Spleen (tissue), 11 donors: ENCODE measurements around the gene BRSK2. TPM values are rescaled to one million over a fixed set of nuclear protein-coding genes. Genes with fewer than 3 reads are reported as not detected.

ENCODE experiments used
- DNase-seq: peaks from one replicate; pipeline ENCODE4 v3.0.0-alpha.2; 2020
- H3K27ac ChIP-seq, 8 donors: fragments of 200-600 bp; sonication (generic) in 7 of 8; 1 replicate in 4 of 8; 2 replicates in 4 of 8; pipeline versions ENCODE4 v1.5.0 to v1.8.0; 2016 to 2021; ENCODE audit warnings: inconsistent platforms in 4 of 8, mild to moderate bottlenecking in 4 of 8, moderate library complexity in 1 of 8
- H3K27me3 ChIP-seq, 7 donors: fragments of 200-600 bp; sonication (generic) in 6 of 7; replicated peaks in 1 of 7; 1 replicate in 4 of 7; 2 replicates in 3 of 7; pipeline versions ENCODE4 v1.5.0 to v1.8.0; 2016 to 2021; ENCODE audit warnings: inconsistent platforms in 3 of 7, mild to moderate bottlenecking in 1 of 7
- H3K36me3 ChIP-seq, 6 donors: fragments of 200-600 bp; sonication (generic) in 5 of 6; 1 replicate in 4 of 6; 2 replicates in 2 of 6; pipeline versions ENCODE4 v1.5.0 to v1.8.0; 2016 to 2021; ENCODE audit warnings: inconsistent platforms in 2 of 6
- H3K4me1 ChIP-seq, 6 donors: fragments of 200-600 bp; sonication (generic) in 5 of 6; 1 replicate in 3 of 6; 2 replicates in 3 of 6; pipeline versions ENCODE4 v1.5.0 to v1.8.0; 2016 to 2021; ENCODE audit warnings: inconsistent platforms in 3 of 6
- H3K4me3 ChIP-seq, 8 donors: fragments of 200-600 bp; sonication (generic) in 7 of 8; 1 replicate in 4 of 8; 2 replicates in 4 of 8; pipeline versions ENCODE4 v1.5.0 to v1.8.0; 2016 to 2021; ENCODE audit warnings: inconsistent platforms in 4 of 8, mild to moderate bottlenecking in 4 of 8, moderate library complexity in 2 of 8
- H3K9me3 ChIP-seq, 8 donors: fragments of 200-600 bp; sonication (generic) in 7 of 8; 1 replicate in 4 of 8; 2 replicates in 4 of 8; pipeline versions ENCODE4 v1.5.0 to v1.8.0; 2016 to 2021; ENCODE audit warnings: inconsistent platforms in 4 of 8
- CTCF ChIP-seq, 11 experiments: fragments of 200-600 bp in 7 of 11; fragments of 450-650 bp in 4 of 11; sonication (generic) in 4 of 11; IDR thresholded peaks in 8 of 11; conservative IDR thresholded peaks in 3 of 11; 1 replicate in 7 of 11; 2 replicates in 4 of 11; pipeline versions ENCODE4 v1.4.0 to v1.8.0; 2016 to 2021; ENCODE audit warnings: antibody characterized with exemption in 11 of 11, inconsistent platforms in 4 of 11, mild to moderate bottlenecking in 1 of 11
- POLR2A ChIP-seq, 3 donors: fragments of 450-650 bp; IDR thresholded peaks; one replicate each; pipeline ENCODE4 v1.5.1; 2017; ENCODE audit warnings: antibody characterized with exemption in 3 of 3, mild to moderate bottlenecking in 1 of 3
- POLR2AphosphoS5 ChIP-seq, 3 donors: sonication (generic); formaldehyde crosslinking; IDR thresholded peaks; one replicate each; pipeline ENCODE4 v1.5.1; 2017; ENCODE audit warnings: antibody characterized with exemption in 3 of 3
- WGBS, 5 donors: extraction: QIAGEN DNeasy Blood & Tissue Kit in 3 of 5; methylation state at CpG; one replicate each; pipeline versions ENCODE4 v1.1.5 to v1.1.7; 2013 to 2018; 5-methylcytosine and 5-hydroxymethylcytosine counted together
- intact Hi-C: fragments of 100-400 bp; cut with DNase I; formaldehyde crosslinking; loops from one replicate; pipeline ENCODE4 v1.15.0; 2023; ENCODE audit warnings: low total_unique reads
- polyA plus RNA-seq, 3 donors: library from polyadenylated mRNA; stranded (reverse); fragments of 200-250 nt; gene quantifications; one replicate each; pipeline ENCODE4 v1.2.1, GENCODE V29; 2013
- total RNA-seq, 7 donors: library from RNA; depleted of rRNA in 3 of 7; stranded (reverse); fragments of >200 nt in 3 of 7; fragmentation: NEBNext Ultra II Directional in 4 of 7; extraction: Animal tissue kit (Norgen Biotek cat#: 25700) in 4 of 7; gene quantifications; one replicate each; pipeline versions ENCODE4 v1.1.0 to v1.2.1, GENCODE V29; 2016 to 2021
- donor health status: healthy with polysubstance abuse.
- donor health status: DM: no; HTN: no; CAD: no; lungs with moderate emphysema.
- donor health status: DM: no; HTN: no; CAD: no.
- donor health status: Bipolar disorder and iron deficiency.
- donor health status: healthy.
- donor health status: DM: no; HTN: no; CAD: no.
- donor health status: DM: yes; HTN: yes; CAD: no.

Gene BRSK2
- total and polyA plus RNA-seq, 10 donors = 0.17 to 1.5 (median 0.42) TPM

DNA sequence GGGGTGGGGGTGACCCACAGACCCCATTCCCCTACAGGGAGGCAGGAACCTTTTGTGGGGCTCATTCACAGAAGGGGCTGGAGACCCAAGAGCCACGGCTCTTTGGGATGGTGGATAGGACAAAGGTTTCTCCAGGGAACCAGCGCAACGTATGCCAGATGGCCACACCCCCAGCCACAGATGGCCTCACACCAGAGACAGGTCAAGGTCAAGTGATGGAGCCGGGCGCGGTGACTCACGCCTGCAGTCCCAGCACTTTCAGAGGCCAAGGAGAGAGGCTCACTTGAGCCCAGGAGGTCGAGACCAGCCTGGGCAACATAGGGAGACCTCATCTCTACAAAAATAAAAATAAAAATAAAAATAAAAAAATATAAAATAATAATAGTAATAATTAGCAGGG is 17.1 kb upstream of the BRSK2 start:
- no peak for DNase-seq
- no peak overlapping the region for H3K4me3 ChIP-seq
- TF ChIP-seq POLR2AphosphoS5 (IDR thresholded peaks at IDR 0.05) = no peak
- TF ChIP-seq CTCF (IDR thresholded peaks at IDR 0.05 in 8 of 11, conservative IDR thresholded peaks at IDR 0.05 in 3 of 11) = no peak
- TF ChIP-seq POLR2A (IDR thresholded peaks at IDR 0.05) = no peak
- 70 to 82% (median 76%) methylated on average over 8 of the region's 8 CpGs for WGBS, 5 donors
- H3K9me3 ChIP-seq = peaks cover 0 to 4% (median 0%) of the 10 kb centered on the region in 8 donors
- H3K4me1 ChIP-seq = no peaks in the 10 kb centered on the region
- no peak overlapping the region for H3K27ac ChIP-seq
- intact Hi-C loops = no loop called here
- no peaks in the 10 kb centered on the region for H3K36me3 ChIP-seq
- H3K27me3 ChIP-seq = peaks cover 0 to 34% (median 0%) of the 10 kb centered on the region in 7 donors

GRCh38 chr11:1373536-1374214 is 16.1 kb upstream of the BRSK2 start:
- TF ChIP-seq POLR2A (IDR thresholded peaks at IDR 0.05) = no peak
- no peak for TF ChIP-seq CTCF (IDR thresholded peaks at IDR 0.05 in 8 of 11, conservative IDR thresholded peaks at IDR 0.05 in 3 of 11)
- TF ChIP-seq POLR2AphosphoS5 (IDR thresholded peaks at IDR 0.05) = no peak
- WGBS, 5 donors = 74 to 82% (median 76%) methylated on average over 22 of the region's 22 CpGs

DNA sequence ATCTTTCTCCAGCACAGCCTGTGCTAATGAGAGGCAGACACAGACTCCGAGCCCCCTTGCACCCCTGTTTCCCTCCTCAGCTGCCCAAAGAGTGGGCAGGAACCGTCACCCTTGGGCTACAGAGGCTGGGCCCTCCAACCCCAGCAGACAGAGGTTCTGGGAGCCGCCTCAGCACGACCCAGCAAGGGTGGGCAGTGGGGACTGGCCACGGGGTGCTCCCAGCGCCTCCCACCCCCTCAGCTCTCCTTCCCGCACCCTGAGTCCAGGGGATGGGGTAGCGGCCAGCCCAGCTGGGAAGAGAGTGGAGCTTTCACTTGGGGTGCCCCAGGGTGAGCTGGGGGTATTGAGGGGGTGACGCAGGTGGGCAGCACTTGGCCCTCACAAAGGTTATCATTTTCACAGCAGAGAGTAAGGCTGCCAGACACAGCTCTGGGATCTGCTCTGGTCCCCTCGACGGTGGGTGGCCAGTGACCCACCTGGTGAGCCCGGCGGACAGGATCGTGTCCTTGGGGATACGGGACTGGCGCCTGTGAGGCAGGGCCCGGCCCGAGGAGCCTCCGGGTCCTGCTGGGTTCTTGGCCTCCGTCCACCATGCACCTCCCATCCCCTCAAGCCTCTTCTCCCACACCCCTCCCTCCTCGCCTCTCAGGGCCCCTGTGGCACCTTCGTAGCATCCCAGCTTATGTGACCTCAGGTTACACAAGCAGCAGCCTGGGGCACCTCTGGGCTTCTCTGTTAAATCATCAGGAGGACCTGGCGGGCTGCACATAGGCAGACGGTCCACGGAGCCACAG is 14.4 kb upstream of the BRSK2 start:
- 85 to 91% (median 90%) methylated on average over 16 to 25 of the region's 25 CpGs for WGBS, 5 donors

More at GRCh38 chr11:1373536-1374214, 16.1 kb upstream of the BRSK2 start:
- no peaks in the 10 kb centered on the region for H3K36me3 ChIP-seq
- H3K27ac ChIP-seq = no peak overlapping the region
- peaks cover 0 to 34% (median 0%) of the 10 kb centered on the region in 7 donors for H3K27me3 ChIP-seq
- H3K4me1 ChIP-seq = no peaks in the 10 kb centered on the region
- H3K4me3 ChIP-seq = no peak overlapping the region
- H3K9me3 ChIP-seq = no peaks in the 10 kb centered on the region
- intact Hi-C loops = no loop called here
- no peak for DNase-seq

DNA sequence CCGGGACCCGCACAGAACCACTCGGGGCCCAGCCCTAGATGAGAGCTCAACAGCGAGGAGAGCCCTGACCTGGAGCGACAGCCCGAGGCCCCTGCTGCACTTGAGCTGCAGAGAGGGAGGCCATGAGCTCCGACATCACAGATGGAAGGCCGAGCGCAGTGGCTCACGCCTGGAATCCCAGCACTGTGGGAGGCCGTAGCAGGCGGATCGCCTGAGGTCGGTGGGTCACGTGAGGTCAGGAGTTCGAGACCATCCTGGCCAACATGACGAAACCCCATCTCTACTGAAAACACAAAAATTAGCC is 13.8 kb upstream of the BRSK2 start:
- intact Hi-C loops = no loop called here
- Histone ChIP-seq H3K27me3 (peaks cover 0 to 12% (median 0%) of the 10 kb centered on the region in 7 donors), H3K4me1 (no peaks in the 10 kb centered on the region), H3K9me3 (no peaks in the 10 kb centered on the region), H3K4me3 (no peak overlapping the region), H3K27ac (no peak overlapping the region), H3K36me3 (no peaks in the 10 kb centered on the region)
- DNase-seq = no peak
- 87 to 95% (median 92%) methylated on average over 12 to 17 of the region's 17 CpGs for WGBS, 5 donors
- TF ChIP-seq POLR2AphosphoS5 (IDR thresholded peaks at IDR 0.05) (no peak), POLR2A (IDR thresholded peaks at IDR 0.05) (no peak), CTCF (IDR thresholded peaks at IDR 0.05 in 8 of 11, conservative IDR thresholded peaks at IDR 0.05 in 3 of 11) (no peak)

More for the DNA sequence above, 14.4 kb upstream of the BRSK2 start:
- no peaks in the 10 kb centered on the region for H3K9me3 ChIP-seq
- no peak for TF ChIP-seq POLR2AphosphoS5 (IDR thresholded peaks at IDR 0.05)
- no peak for TF ChIP-seq POLR2A (IDR thresholded peaks at IDR 0.05)
- no peak for DNase-seq
- H3K36me3 ChIP-seq = no peaks in the 10 kb centered on the region
- H3K27me3 ChIP-seq = peaks cover 0 to 17% (median 0%) of the 10 kb centered on the region in 7 donors
- no peaks in the 10 kb centered on the region for H3K4me1 ChIP-seq
- H3K27ac ChIP-seq = no peak overlapping the region
- no peak overlapping the region for H3K4me3 ChIP-seq
- intact Hi-C loops = no loop called here
